Endothelial cell of umbilical vein (primary cell): ENCODE measurements around the gene RHOF. TPM values are rescaled to one million over a fixed set of nuclear protein-coding genes. Genes with fewer than 3 reads are reported as not detected.

Experiments used
- BruUV-seq: library from RNA; stranded (reverse); fragments of 400-500 nt; replicated peaks from 2 replicates; lab custom pipeline; 2021; lab: Mats Ljungman, UMichigan
- CTCF ChIA-PET: fragments of 300-600, 350-600 bp; sonication (Branson Sonifier 250); formaldehyde crosslinking; loops from one replicate; lab custom pipeline; 2021; ENCODE audit warnings: antibody characterized with exemption, inconsistent platforms; lab: Charles Lee
- POLR2A ChIA-PET: fragments of 300-600, 350-600 bp; sonication (Branson Sonifier 250); formaldehyde crosslinking; loops from one replicate; lab custom pipeline; 2021; ENCODE audit warnings: antibody characterized with exemption, inconsistent platforms; lab: Charles Lee
- DNase-seq: peaks from one replicate; pipeline ENCODE4 v3.0.0-alpha.2; 2011; ENCODE audit warnings: low read depth, low spot score
- FAIRE-seq: peaks from 2 replicates; lab custom pipeline; 2011; peaks lifted over from hg19 to GRCh38; lab: Jason Lieb, UNC
- H2AFZ ChIP-seq: 2 replicates; pipeline ENCODE4 v1.6.0; 2012; ENCODE audit warnings: low read depth, low read length, control low read depth, inconsistent platforms
- H3K27ac ChIP-seq: 2 replicates; pipeline ENCODE4 v1.5.1; 2011; ENCODE audit warnings: low read depth, mild to moderate bottlenecking, control low read depth, low read length, moderate library complexity; ENCODE audit not compliant: insufficient read depth
- H3K27me3 ChIP-seq, 2 experiments: 2 replicates each; pipeline versions ENCODE4 v1.6.0 to v1.6.1; 2011; ENCODE audit warnings: low read length in 2 of 2, mixed read lengths in 1 of 2; ENCODE audit not compliant: control insufficient read depth in 2 of 2, insufficient read depth in 2 of 2
- H3K36me3 ChIP-seq, 2 experiments: 2 replicates in 1 of 2; 3 replicates in 1 of 2; pipeline ENCODE4 v1.5.1; 2011; ENCODE audit warnings: low read length in 2 of 2, mild to moderate bottlenecking in 1 of 2, moderate library complexity in 1 of 2; ENCODE audit not compliant: control insufficient read depth in 2 of 2, insufficient read depth in 2 of 2; ENCODE audit errors: extremely low read depth in 1 of 2
- H3K4me1 ChIP-seq: 3 replicates; pipeline ENCODE4 v1.5.1; 2011; ENCODE audit warnings: mild to moderate bottlenecking, low read length; ENCODE audit not compliant: control insufficient read depth, insufficient read depth; ENCODE audit errors: extremely low read depth
- H3K4me2 ChIP-seq: 2 replicates; pipeline ENCODE4 v1.6.1; 2011; ENCODE audit warnings: low read length, control low read depth, mixed read lengths; ENCODE audit not compliant: insufficient read depth
- H3K4me3 ChIP-seq, 3 experiments: fragments of 200-600 bp in 1 of 3; sonication (generic), shearing (Covaris generic) in 1 of 3; replicated peaks in 1 of 3; 2 replicates each; pipeline ENCODE4 v1.5.1; 2011 to 2016; ENCODE audit warnings: control low read depth in 3 of 3, low read length in 3 of 3, mild to moderate bottlenecking in 2 of 3, inconsistent platforms in 1 of 3, low read depth in 1 of 3, moderate library complexity in 1 of 3; ENCODE audit not compliant: insufficient read depth in 1 of 3
- H3K79me2 ChIP-seq: 2 replicates; pipeline ENCODE4 v1.6.0; 2012; ENCODE audit warnings: low read length, inconsistent platforms; ENCODE audit not compliant: control insufficient read depth, insufficient read depth
- H3K9ac ChIP-seq: replicated peaks from 2 replicates; pipeline ENCODE3; 2011; ENCODE audit warnings: low read length, control low read depth; ENCODE audit not compliant: insufficient read depth; ENCODE audit errors: extremely low read depth
- H3K9me1 ChIP-seq: replicated peaks from 3 replicates; pipeline ENCODE4 v1.6.0; 2011; ENCODE audit warnings: mild to moderate bottlenecking, low read length; ENCODE audit not compliant: control insufficient read depth, insufficient read depth; ENCODE audit errors: extremely low read depth
- H3K9me3 ChIP-seq: replicated peaks from 2 replicates; pipeline ENCODE4 v1.5.1; 2012; ENCODE audit warnings: low read length, inconsistent platforms; ENCODE audit not compliant: control insufficient read depth, insufficient read depth
- H4K20me1 ChIP-seq: replicated peaks from 2 replicates; pipeline ENCODE3; 2011; ENCODE audit warnings: mild to moderate bottlenecking, low read length; ENCODE audit not compliant: control insufficient read depth, insufficient read depth; ENCODE audit errors: extremely low read depth
- CTCF ChIP-seq, 2 donors: IDR thresholded peaks; 1 replicate in 1 of 2; 2 replicates in 1 of 2; pipeline ENCODE4 v1.5.1; 2011; ENCODE audit warnings: low read length in 2 of 2, mild to moderate bottlenecking in 2 of 2, moderate library complexity in 2 of 2, control low read depth in 1 of 2, inconsistent platforms in 1 of 2, low read depth in 1 of 2; ENCODE audit not compliant: insufficient read depth in 1 of 2; ENCODE audit errors: extremely low read depth in 1 of 2
- EZH2 ChIP-seq: IDR thresholded peaks from 2 replicates; pipeline ENCODE4 v1.6.1; 2012; ENCODE audit warnings: borderline replicate concordance, low read depth, mild to moderate bottlenecking, moderate library complexity, low read length, inconsistent platforms; ENCODE audit not compliant: severe bottlenecking
- FOS ChIP-seq: IDR thresholded peaks from 2 replicates; pipeline ENCODE4 v1.6.1; 2011; ENCODE audit warnings: mild to moderate bottlenecking, low read length, moderate library complexity, borderline replicate concordance; ENCODE audit not compliant: insufficient read depth
- GATA2 ChIP-seq: IDR thresholded peaks from 2 replicates; pipeline ENCODE4 v1.7.0; 2011; ENCODE audit warnings: low read depth, mild to moderate bottlenecking, moderate library complexity, mixed read lengths, low read length; ENCODE audit not compliant: insufficient read length, insufficient read depth
- JUN ChIP-seq: IDR thresholded peaks from 2 replicates; pipeline ENCODE4 v1.6.1; 2011; ENCODE audit warnings: borderline replicate concordance, low read depth; ENCODE audit not compliant: insufficient read length, insufficient read depth
- MAX ChIP-seq: IDR thresholded peaks from 2 replicates; pipeline ENCODE4 v1.6.1; 2011; ENCODE audit not compliant: insufficient read depth, insufficient read length
- MYC ChIP-seq: IDR thresholded peaks from one replicate; pipeline ENCODE4 v1.6.1; 2011; ENCODE audit warnings: mild to moderate bottlenecking, low read depth, low read length
- POLR2A ChIP-seq: IDR thresholded peaks from 2 replicates; pipeline ENCODE4 v1.6.1; 2012; ENCODE audit warnings: low read depth, mild to moderate bottlenecking, control low read depth, low read length
- POLR2AphosphoS5 ChIP-seq: IDR thresholded peaks from 2 replicates; pipeline ENCODE4 v1.6.1; 2012; ENCODE audit warnings: low read depth, mild to moderate bottlenecking, control low read depth, low read length, moderate library complexity; ENCODE audit not compliant: insufficient read depth
- dilution Hi-C: fragments of 300-500 bp; cut with MboI; formaldehyde crosslinking; loops from one replicate; pipeline ENCODE4 v1.15.0; 2019; ENCODE audit warnings: low sequenced_read_pairs; ENCODE audit not compliant: extremely low pct_ligation_motif_present
- intact Hi-C: fragments of 100-400 bp; cut with micrococcal nuclease; formaldehyde crosslinking; loops from one replicate; pipeline ENCODE4 v1.10.0; 2022
- polyA plus RNA-seq, 4 experiments: library from polyadenylated mRNA; depleted of rRNA in 3 of 4; stranded (reverse) in 3 of 4; unstranded in 1 of 4; fragments of >200 nt; gene quantifications; 2 replicates each; pipeline versions ENCODE4 v1.2.1 to v1.2.3, GENCODE V29; 2011 to 2012; ENCODE audit warnings: missing spikeins in 1 of 4
- total RNA-seq: library from RNA; stranded (reverse); gene quantifications from 2 replicates; pipeline ENCODE4 v1.2.3, GENCODE V29; 2021

The RHOF gene
- total and polyA plus RNA-seq, 2 donors (not counting 3 experiments of a cell fraction or from before 2014, with no cell fraction given) = 9.3 to 22.3 TPM

GRCh38 chr12:121814429-121815119 is 21.1 kb upstream of the RHOF start:
- H3K4me3 ChIP-seq = no peak overlapping the region
- H3K36me3 ChIP-seq = peaks cover 14 to 47% of the 10 kb centered on the region in 2 experiments
- H3K9me3 ChIP-seq = no peaks in the 10 kb centered on the region
- ChIA-PET POLR2A (no interaction called here), CTCF (interaction anchor here (2.4 to 12.8 kb wide), 2 partner anchors 17 to 20 kb away, joined by 18 to 774 read pairs; partner anchors contain the start of genes RHOF and SETD1B)
- no peak overlapping the region for H3K4me2 ChIP-seq
- H2AFZ ChIP-seq = no peak overlapping the region
- H3K27ac ChIP-seq = no peak overlapping the region
- H3K27me3 ChIP-seq = no peaks in the 10 kb centered on the region
- peaks cover 22% of the 10 kb centered on the region for H3K4me1 ChIP-seq
- peaks cover 50% of the 10 kb centered on the region for H3K79me2 ChIP-seq
- H4K20me1 ChIP-seq = no peaks in the 10 kb centered on the region
- H3K9me1 ChIP-seq = no peaks in the 10 kb centered on the region
- intact Hi-C loops (loop anchor here (2.0 kb wide), 1 partner anchor 16 kb away; no protein-coding TSS in a partner anchor), dilution Hi-C loops (no loop called here)
- TF ChIP-seq EZH2 (no peak), GATA2 (no peak), FOS (no peak), POLR2AphosphoS5 (no peak), MYC (no peak)
- DNase-seq (no peak), FAIRE-seq (no peak)
- no TSS peak for BruUV-seq
- H3K9ac ChIP-seq = no peak overlapping the region

GRCh38 chr12:121813951-121814350 is 20.5 kb upstream of the RHOF start:
- H3K27ac ChIP-seq = no peak overlapping the region
- no peak overlapping the region for H3K4me2 ChIP-seq
- intact Hi-C loops = loop anchor here (2.0 kb wide), 2 partner anchors 17 to 75 kb away; partner anchors contain the start of gene PSMD9
- CTCF ChIA-PET = interaction anchor here (12.8 kb wide), 1 partner anchor 16 kb away, joined by 774 read pairs; the partner anchor contains the start of genes RHOF and SETD1B
- POLR2A ChIA-PET = no interaction called here
- DNase-seq (no peak), FAIRE-seq (no peak)
- dilution Hi-C loops = no loop called here
- H3K4me3 ChIP-seq = no peak overlapping the region
- no peak for TF ChIP-seq GATA2
- TF ChIP-seq POLR2A = no peak
- TF ChIP-seq POLR2AphosphoS5 = no peak
- TF ChIP-seq CTCF (IDR thresholded peaks at IDR 0.05; ENCODE audit: extremely low read depth in 1 of 2, insufficient read depth in 1 of 2, low read depth in 1 of 2, low read length in 2 of 2) = no peak
- TF ChIP-seq MAX = no peak
- TF ChIP-seq EZH2 = no peak
- TF ChIP-seq FOS = no peak
- no peak for TF ChIP-seq MYC
- TF ChIP-seq JUN = no peak
- no peaks in the 10 kb centered on the region for H3K9me1 ChIP-seq
- H3K27me3 ChIP-seq = no peaks in the 10 kb centered on the region
- H3K79me2 ChIP-seq = peaks cover 54% of the 10 kb centered on the region
- no peak overlapping the region for H3K9ac ChIP-seq
- H4K20me1 ChIP-seq = no peaks in the 10 kb centered on the region
- no peak overlapping the region for H2AFZ ChIP-seq
- BruUV-seq = no TSS peak
- no peaks in the 10 kb centered on the region for H3K9me3 ChIP-seq
- H3K4me1 ChIP-seq = peaks cover 22% of the 10 kb centered on the region
- H3K36me3 ChIP-seq = peaks cover 15 to 48% of the 10 kb centered on the region in 2 experiments
